HG02938 (cell line): ENCODE measurements around the gene SULT4A1.

Source experiments
- ATAC-seq: cut with Tn5 transposase; IDR thresholded peaks from one replicate; pipeline ENCODE4 v1.9.1; 2021; ENCODE audit warnings: mild to moderate bottlenecking, moderate library complexity; ENCODE audit not compliant: unreplicated experiment

SULT4A1 gene

DNA sequence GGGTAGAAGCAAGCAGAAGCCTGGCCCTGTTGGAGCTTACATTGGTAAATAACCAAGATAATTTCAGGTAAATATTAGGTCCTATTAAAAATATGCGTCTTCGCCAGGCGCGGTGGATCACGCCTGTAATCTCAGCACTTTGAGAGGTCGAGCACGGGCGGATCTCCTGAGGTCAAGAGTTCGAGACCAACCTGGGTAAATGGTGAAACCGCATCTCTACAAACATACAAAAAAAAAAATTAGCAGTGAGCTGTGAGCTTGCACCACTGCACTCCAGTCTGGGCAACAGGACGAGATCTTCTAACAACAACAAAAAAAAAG, 529 bp upstream of the SULT4A1 start:
- ATAC-seq: no peak

DNA sequence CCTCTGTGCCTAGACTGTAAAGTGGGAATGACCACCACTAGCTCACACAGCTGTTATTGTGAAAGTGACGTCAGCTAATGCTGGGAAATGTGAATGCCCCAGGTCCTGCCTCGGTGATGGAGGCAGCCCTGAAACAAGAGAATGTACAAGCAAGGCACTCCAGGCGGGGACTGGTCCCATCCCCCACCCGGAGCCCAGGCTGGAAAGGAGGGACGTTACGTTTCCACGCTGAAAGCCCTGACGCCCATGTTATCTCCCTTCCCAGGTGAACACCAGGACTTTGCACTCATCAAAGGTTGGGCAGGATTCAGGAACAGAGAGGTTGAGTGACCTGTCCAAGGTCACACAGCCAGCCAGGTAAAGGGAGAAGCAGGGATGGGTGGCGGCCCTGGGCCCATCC, 784 bp downstream of the SULT4A1 start:
- ATAC-seq: no peak

DNA sequence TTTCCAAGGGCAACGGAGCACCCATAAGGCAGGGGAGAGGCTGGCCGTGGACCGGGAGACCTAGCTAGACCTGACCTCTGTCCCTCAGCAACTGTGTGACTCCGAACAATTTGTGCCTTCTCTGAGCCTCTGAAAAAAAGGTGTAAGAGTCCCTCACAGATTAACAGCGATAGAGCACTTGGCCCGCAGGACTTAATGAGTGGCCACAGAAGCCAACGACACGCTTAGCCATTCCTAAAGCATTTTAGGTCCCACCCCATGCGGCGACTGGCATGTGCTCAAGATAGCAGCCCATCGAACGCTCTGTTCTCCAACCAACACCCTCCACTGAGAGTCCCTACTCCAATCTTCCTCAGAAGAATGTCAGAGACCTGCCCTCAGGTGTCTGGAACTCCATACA, 1.5 kb downstream of the SULT4A1 start:
- no peak for ATAC-seq

DNA sequence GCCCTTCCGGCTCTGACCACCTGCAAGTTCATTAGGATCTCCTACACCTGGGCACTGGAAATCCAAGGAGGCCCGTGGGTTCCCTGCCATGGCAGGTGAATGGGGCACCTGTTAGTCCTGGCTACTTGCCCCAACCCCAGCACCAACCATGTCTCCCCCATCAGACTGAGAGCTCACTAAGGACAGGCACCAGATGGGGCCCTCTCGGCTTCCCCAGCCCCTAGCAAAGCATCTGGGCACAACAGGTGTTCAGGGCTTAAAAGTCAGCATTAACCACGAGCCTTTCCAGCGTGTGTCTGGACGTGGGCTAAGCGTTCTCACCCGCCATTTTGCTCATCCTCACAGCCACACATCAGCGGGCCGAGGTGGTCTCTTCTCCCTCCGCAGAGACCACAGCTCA, 2.2 kb downstream of the SULT4A1 start:
- ATAC-seq: no peak

DNA sequence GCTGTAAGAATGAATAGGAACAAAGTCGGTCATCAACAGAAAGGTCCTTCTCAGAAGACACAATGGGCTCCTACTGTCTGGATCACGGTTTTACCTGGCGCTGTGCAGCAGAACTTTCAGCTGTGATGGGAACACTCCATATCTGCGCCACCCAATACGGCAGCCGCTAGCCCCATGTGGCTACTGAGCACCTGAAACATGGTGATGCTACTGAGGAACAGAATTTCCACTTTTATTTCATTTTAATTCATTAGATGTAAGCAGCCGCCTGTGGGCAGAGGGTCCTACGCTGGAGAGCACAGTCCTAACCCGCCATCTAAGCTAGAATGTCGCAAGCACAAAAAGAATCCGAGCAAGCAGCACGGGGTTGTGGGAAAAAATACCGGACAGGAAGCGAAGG, 2.7 kb downstream of the SULT4A1 start:
- ATAC-seq: no peak

DNA sequence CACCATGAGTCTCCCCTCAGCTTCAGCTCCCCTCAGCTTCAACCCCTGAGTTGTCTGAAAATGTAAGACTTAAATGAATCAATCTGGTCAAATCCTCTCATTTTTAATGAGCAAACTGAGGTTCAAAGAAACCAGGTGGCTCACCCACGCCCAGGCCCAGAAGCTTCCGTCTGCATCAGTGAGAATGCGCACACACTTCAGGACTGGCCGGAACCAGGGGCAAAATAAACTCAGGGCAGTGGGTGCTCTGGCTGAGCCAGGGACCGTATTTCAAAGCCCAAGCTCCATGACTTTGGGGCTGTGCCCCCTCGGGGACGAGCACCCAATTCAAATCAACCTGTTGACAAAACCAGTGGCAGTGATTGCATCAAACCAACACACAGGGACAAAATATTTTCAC, 3.1 kb downstream of the SULT4A1 start:
- no peak for ATAC-seq

DNA sequence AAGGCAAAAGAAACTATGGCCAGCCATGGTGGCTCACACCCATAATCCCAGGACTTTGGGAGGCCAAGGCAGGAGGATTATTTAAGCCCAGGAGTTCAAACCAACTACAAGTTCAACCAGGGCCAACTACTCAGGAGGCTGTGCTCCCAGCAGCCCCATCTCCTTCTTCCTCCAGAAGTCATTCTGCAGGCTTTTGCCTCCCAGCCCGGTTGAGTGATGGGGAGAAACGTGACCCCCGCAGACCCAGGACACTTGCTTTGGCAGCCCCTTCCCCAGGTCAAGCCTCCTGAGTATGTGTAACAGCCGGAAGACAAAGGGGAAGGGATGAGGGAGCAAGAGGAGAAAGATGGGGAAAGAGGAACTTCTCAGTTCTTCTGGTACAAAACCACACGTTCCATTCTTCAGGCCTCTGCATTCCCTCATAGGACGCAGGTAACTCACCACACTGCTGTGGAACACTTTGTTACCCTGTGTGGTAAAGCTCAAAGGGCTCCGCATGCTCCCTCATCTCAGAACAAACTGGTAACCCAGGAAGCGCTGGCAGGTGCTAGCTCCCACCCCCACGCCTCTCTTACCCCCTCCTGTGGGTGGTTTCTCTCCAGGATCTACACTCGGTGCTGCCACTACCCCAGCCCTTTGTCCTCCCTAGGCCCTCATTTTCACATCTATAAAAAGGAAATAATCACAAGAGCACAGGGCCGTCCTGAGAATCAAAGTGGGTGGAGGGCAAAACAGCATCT, 4.0 kb downstream of the SULT4A1 start:
- ATAC-seq: no peak

DNA sequence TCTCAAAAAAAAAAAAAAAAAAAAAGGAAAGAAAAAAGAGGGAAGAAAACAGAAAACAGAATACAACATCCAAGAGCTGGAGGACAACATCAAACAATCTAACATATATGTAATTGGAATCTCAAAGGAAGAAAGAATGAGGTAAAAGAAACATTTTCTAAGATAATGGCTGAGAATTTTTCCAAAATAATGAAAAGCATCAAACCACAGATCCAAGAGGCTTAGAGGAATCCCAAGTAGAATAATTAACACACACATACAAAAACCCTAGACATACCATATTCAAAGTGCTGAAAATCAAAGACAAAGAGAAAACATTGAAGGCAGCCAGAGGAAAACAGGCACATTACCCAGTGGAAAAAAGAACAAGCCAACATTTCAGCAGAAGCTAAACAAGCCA, 4.9 kb downstream of the SULT4A1 start:
- no peak for ATAC-seq

DNA sequence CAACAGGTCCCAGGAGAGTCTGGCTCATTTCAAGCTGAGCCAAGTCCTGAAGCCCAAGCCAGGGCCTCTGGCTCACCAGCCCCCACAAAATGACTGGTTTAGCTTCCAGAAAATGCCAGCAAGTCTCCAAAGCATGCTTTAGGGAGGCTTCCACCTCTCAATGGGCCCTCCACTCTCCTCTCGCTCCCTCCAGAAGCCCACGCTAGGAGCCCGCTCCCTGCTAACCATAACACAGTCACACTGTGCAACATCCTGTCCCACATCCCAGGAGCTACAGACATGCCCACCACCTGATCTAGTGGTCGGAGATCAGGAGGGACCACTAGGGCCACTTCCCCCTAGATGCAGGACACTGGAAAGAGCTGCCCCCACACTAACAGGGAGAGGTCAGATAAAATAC, 6.9 kb downstream of the SULT4A1 start:
- ATAC-seq: no peak

DNA sequence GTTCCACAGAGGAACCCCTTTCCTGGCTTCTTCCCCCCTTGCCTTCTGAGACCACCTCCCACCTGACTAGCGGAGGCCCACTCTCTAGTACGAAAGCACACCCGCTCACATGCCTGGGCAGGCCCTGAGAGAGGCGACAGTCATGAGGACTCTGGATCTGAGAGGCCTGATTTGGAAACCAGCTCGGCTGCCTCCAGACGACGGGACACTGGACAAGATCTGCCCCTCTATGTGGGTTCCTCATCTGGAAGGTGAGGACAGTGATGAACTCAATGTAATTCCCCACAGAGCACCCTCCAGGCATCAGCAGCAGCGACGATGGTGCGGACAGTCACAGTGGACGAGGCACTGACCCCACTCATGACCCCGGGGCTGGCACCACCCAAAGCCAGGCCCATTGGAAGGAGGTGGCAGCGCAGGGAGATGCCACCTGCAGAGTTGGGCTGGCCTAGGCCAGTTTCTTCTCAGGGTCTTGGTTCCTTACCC, 7.5 kb downstream of the SULT4A1 start:
- ATAC-seq: no peak

DNA sequence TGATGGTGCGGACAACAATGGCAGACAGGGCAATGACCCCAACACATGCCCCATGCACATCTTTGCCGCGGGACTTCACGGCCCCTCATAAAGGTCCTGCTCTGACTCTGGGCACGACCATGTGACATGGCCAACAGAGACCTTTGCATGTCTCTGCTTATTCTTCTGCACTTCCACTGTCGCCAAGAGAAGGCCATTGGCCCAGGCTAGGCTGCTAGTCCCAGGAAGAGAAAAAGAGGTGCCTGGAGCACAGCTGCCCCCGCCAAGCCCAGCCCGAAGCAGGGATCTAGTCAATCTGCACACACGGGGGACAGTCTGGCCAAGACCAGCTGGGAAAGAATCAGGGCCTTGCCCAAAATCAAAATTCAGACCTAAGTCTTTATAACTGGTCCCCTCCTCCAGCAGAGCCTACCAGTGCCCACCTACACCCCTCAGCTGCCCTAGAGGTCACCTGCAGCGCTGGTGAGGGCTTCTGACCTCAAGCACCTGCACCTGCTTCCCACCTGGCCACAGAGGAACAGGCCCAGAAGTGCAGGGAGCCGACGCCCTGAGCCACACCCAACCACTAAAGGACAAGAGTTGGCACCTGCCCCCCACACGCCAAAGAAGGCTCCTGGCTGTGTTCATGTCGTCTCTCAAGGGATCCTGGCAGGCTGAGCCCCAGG, 8.1 kb downstream of the SULT4A1 start:
- no peak for ATAC-seq

DNA sequence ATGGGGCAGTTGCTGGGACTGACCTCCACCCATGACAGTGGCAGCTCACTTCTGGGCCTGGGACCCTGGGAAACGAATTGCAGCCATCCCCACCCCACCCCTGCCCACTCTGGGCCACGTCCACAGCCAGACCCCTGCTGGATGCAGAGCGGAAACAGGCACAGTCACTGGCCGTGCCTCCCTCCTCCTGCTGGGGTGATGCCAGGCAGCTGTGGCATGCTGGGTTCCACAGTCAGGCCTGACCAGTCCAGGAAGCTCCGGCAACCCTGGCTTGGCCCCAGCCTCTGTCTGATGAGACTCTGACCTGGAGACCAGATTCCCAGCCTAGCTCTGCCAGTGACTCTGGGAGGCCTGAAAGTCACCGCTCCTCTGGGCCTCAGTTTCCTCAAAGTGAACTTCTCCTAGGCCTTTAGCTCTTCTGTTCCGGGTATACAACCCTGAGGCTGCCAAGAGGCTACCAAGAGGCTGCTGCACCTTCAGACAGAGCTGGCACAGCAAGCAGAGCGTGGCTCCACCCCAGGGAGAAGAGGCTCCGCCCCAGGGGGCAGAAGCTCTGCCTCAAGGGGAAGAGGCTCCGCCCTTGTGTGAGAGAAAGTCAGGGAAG, 8.9 kb downstream of the SULT4A1 start:
- ATAC-seq: no peak

DNA sequence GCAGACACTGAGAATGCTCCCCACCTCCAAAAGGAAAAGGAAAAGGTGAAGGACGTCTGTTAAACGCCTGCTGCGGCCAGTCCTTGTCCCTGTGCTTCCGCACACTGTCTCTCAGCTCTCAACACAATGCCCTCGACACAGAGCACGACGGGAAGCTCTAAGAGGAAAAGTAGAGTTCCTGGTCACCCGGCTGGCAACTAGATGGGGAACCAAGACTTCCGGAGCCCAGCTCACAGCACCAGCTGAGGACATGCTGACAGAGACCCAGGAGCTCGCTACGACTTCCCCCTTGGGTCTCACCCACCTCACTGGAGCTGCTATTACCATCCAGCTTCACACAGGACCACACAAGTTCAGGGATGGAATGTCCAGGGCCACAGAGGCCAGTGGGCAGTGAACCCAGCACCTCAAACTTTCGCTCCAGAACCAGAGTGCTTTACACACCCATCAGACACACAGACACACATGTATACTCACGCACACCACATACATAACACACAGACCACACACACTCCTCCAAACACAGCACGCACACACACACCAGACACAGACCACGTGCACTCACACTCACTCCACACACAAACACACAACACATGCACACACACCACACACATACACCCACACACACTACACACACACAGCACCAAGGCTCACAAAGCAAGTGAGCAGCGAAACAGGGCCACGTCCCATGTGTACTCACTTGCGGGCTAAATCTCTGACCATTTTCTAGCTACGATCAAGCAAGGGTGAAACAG, 9.6 kb downstream of the SULT4A1 start:
- ATAC-seq: no peak

DNA sequence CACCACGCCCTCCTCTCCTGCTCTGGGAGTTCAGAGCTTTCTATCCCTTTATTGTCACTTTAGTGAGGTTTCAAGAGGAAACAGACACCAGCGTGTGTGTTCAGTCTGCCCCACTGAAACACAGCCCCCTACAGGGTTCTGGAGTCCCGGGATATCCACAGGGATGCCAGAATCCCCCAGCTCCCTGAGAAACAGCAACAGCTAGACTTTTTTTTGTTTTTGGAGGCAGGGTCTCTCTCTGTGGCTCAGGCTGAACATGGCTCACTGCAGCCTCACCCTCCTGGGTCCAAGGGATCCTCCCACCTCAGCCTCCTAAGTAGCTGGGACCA, 10.4 kb downstream of the SULT4A1 start:
- ATAC-seq: no peak

DNA sequence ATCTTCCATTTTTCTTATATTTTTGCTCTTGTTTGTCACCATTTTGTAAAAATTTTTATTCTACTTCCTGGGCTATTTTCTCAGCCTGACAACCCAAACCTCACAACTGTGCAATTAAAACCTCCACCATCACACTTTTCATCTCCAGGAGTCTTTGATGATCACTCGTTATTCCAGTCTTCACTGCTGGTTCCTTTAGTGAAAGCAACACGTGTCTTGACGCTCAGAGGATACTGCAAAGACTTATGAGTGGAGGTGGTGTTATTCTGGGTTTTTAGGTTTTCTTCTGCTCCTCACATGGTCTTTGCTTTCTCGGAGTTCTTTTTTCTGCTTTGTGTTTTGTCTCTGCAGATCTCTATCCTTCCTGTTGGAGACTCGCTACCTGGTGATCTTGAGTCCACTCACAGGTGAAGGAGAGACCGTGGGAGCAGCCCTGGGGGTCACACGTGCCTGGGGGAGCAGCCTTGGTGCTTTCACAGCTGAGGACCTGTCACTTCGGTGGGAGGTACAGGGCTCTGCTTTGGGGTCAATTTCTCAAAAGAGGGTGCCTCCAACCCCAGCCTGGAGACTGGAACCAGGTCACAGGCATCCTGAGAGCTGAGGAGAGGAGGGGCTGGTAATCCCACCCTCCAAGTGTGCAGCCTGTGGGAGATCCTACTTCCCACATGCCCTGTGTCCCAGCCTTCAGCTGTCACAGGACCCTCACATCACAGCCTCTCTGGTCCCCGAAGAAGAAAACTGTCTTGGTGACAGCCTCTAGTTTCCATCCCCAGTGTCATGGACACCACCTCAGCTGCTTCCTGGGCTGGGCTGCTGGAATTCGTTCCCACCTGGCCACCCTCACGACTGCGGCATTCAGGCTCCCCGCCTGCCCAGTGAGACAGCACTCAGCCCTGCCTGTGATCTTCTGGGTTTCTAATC, 11.0 kb downstream of the SULT4A1 start:
- ATAC-seq: no peak

DNA sequence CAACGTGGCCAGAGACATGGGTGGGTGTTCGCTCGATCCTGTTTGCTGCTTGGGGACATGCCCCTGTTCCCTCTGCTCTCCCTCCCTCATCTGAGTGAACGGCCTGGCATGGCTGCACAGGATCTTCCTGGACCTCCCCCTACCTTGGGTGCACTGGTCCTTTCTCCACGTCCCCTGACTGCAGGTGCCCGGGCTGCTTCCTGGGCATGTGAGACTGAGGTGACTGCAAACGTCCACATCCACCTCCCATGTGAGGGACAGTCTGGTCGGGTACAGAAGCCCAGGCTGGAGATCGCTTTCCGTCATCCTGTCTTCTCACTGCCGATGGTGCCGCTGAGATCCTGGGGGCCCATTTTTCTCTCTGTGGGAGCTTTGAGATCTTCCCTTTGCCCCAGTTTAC, 11.8 kb downstream of the SULT4A1 start:
- ATAC-seq: no peak

DNA sequence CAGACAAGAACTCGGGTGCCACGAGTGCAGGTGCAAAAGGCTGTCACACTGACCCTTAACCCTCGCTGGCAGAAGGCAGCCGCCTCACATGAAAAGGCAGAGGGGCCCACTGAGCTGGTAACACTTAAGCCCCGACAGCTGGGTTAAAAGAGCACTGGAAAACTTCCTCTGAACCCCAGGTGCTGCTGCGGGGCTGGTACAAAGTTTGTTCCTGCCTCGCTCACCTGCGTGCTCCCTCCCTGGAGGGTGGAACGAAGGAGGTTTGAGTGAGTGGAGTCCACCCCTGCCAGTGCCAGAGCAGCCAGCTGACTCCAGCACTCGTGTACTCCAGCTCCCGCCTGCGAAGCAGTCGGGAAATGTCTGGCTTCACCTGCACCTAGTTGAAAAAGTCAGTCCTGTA, 12.6 kb downstream of the SULT4A1 start:
- no peak for ATAC-seq

DNA sequence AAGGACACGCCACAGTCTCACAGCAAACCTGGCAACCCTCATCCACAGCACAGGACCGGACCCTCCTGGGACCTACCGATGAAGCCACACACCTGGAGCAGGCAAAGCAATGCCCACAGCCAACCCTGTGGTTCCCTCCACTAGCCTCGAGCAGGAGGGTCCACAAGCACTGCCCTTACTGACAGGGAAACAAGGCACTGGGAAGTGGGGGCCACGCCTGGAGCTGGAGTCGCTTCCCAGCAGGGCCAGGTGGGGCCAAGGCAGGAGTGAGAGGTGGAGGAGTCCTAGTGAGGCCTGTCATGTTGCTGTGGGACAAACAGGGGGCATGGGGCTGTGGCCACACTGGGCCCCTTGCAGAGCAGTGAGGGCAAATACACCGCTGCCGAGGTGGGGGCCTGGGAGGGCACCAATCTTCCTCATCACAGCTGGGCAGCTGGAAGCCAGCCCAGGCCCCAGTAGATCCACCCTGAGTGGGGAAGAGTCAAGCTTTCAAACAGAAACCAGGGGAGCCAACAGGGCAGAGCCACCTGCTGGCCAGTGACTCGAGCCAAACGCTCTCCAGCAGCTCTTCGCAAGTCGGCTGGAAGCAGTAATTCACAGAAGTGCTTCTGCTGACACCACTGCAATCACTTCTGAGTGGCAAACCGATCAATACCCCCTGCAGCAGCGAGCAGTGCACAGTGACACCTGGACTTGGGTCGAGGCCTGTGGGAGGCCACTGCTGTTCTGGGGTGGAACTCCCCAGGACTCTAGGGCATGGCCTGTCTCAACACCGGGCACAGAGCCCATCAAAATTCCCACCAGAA, 13.7 kb downstream of the SULT4A1 start:
- no peak for ATAC-seq

DNA sequence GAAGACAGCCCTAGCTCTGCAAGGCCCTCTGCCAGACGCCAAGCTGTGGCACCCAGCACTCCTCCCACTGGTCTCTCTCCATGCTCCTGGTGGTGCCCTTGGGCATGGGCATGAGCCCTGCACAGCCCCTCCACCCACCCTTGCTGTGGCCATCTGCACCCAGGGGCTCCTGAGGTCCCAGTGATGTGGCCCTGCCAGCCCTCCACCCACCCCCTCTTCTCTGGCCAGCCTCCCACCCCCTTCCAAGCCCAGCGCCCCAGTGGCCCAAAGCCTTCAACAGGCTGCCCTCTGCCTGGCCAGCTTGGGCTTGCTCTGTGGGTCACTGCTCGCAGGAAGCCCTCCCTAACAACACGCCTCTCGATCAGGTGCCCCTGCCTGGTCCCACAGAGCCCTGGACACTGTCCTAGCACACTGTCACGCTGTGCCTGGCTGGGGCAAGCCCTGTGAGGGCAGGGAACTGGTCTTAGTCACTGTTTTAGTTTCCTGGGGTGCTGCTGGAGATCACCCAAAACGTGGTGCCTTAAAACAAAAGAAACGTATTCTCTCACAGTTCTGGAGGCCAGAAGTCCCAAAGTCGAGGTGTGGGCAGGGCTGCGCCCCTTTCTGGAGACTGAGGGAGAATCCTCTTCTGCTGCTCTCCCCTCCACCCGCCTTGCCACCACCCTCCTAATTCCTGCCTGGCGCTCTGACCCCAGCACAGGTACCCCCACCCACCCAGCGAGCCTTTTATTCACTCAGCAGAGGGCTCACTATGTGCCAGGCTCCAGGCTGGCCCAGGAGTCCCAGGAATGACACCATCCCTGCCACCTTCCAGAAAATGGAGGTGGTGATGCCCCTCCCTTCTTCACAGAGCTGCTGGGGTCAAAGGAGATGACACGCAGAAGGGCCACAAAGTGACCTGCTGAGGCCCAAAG, 14.7 kb downstream of the SULT4A1 start:
- no peak for ATAC-seq
